GM23248 (cell line): ENCODE results near the gene CCDC150. TPM values are rescaled to one million over a fixed set of nuclear protein-coding genes. Genes with fewer than 3 reads are reported as not detected.
A peak's percentile ranks its signal among the peaks of the same experiment; 100 is the strongest.
"Not testable (repeated sequence)": the region's sequence is repeated elsewhere in the genome, so short reads cannot be mapped to it uniquely, and the experiment has no call there.

ENCODE experiments used
- DNase-seq: peaks from one replicate; pipeline ENCODE4 v3.0.0-alpha.2; 2015
- H2AFZ ChIP-seq: fragments of 200-600 bp; sonication (generic); 2 replicates; pipeline ENCODE4 v1.6.1; 2016; ENCODE audit warnings: antibody characterized with exemption
- H3F3A ChIP-seq: fragments of 200-600 bp; sonication (generic); 2 replicates; pipeline ENCODE4 v1.6.1; 2016; ENCODE audit warnings: mild to moderate bottlenecking, antibody characterized with exemption, mixed run types; ENCODE audit not compliant: insufficient read depth
- H3K27ac ChIP-seq: fragments of 200-600 bp; sonication (generic); 2 replicates; pipeline ENCODE4 v1.5.1; 2016; ENCODE audit warnings: mild to moderate bottlenecking
- H3K27me3 ChIP-seq: fragments of 200-600 bp; sonication (generic); replicated peaks from 2 replicates; pipeline ENCODE4 v1.6.1; 2016; ENCODE audit warnings: mild to moderate bottlenecking; ENCODE audit not compliant: insufficient read depth
- H3K36me3 ChIP-seq: fragments of 200-600 bp; sonication (generic); 2 replicates; pipeline ENCODE4 v1.6.1; 2016; ENCODE audit warnings: low read depth, mild to moderate bottlenecking
- H3K4me1 ChIP-seq: fragments of 200-600 bp; sonication (generic); 2 replicates; pipeline ENCODE4 v1.6.1; 2016; ENCODE audit warnings: mild to moderate bottlenecking; ENCODE audit not compliant: insufficient read depth
- H3K4me2 ChIP-seq: fragments of 200-600 bp; sonication (generic); one replicate; pipeline ENCODE4 v1.6.1; 2016; ENCODE audit warnings: mild to moderate bottlenecking; ENCODE audit not compliant: unreplicated experiment
- H3K4me3 ChIP-seq: fragments of 200-600 bp; sonication (generic); 2 replicates; pipeline ENCODE4 v1.5.1; 2016; ENCODE audit warnings: mild to moderate bottlenecking
- H3K79me2 ChIP-seq: fragments of 200-600 bp; sonication (generic); 2 replicates; pipeline ENCODE4 v1.6.1; 2016; ENCODE audit warnings: mild to moderate bottlenecking; ENCODE audit not compliant: insufficient read depth
- H3K9ac ChIP-seq: fragments of 200-600 bp; sonication (generic); 2 replicates; pipeline ENCODE4 v1.6.1; 2016; ENCODE audit warnings: mild to moderate bottlenecking
- H3K9me2 ChIP-seq: fragments of 200-600 bp; sonication (generic); 2 replicates; pipeline ENCODE4 v1.6.1; 2016; ENCODE audit warnings: mixed run types, mild to moderate bottlenecking, moderate library complexity; ENCODE audit not compliant: insufficient read depth
- H3K9me3 ChIP-seq: fragments of 200-600 bp; sonication (generic); one replicate; pipeline ENCODE4 v1.6.1; 2017; ENCODE audit warnings: low read depth
- H4K20me1 ChIP-seq: fragments of 200-600 bp; sonication (generic); 2 replicates; pipeline ENCODE4 v1.6.0; 2016; ENCODE audit not compliant: insufficient read depth
- EZH2 ChIP-seq: fragments of 200-600 bp; sonication (generic); IDR thresholded peaks from 2 replicates; pipeline ENCODE4 v1.6.1; 2018; ENCODE audit warnings: antibody characterized with exemption, mild to moderate bottlenecking; ENCODE audit not compliant: insufficient read depth, poor library complexity, severe bottlenecking
- EZH2phosphoT487 ChIP-seq: fragments of 200-600 bp; sonication (generic); IDR thresholded peaks from 2 replicates; pipeline ENCODE4 v1.6.1; 2018; ENCODE audit warnings: antibody characterized with exemption, moderate library complexity, mild to moderate bottlenecking, low read depth; ENCODE audit not compliant: insufficient read depth
- WGBS, 2 experiments: methylation state at CpG; one replicate each; pipeline ENCODE4 v1.1.6; 2015 to 2017; ENCODE audit warnings: low lambda C conversion rate in 2 of 2, low coverage in 1 of 2; ENCODE audit errors: missing lambda C conversion rate in 2 of 2; 5-methylcytosine and 5-hydroxymethylcytosine counted together
- in situ Hi-C: fragments of 300-500 bp; cut with MboI; formaldehyde crosslinking; loops from 2 replicates; pipeline ENCODE4 v1.15.0; 2020
- polyA plus RNA-seq: library from polyadenylated mRNA; unstranded; fragments of >200 nt; fragmentation: Nextera tagmentation; extraction: Ambion mirVana; gene quantifications from 2 replicates; pipeline ENCODE4 v1.2.1, GENCODE V29; 2016
- total RNA-seq: library from RNA; depleted of rRNA; stranded (reverse); fragments of >200 nt; shearing (Covaris generic); gene quantifications from 2 replicates; pipeline ENCODE4 v1.2.3, GENCODE V29; 2014

CCDC150 gene
- total and polyA plus RNA-seq, 2 experiments from 2014 or later: 0.65 to 2.1 TPM

GRCh38 chr2:196606516-196606915 lies 33.0 kb upstream of the CCDC150 start:
- no peaks in the 10 kb centered on the region for H3K79me2 ChIP-seq

GRCh38 chr2:196607073-196607472 lies 32.4 kb upstream of the CCDC150 start:
- peak; percentile 21 for DNase-seq
- Histone ChIP-seq H3F3A (peaks cover 9% of the 10 kb centered on the region), H3K9ac (no peak overlapping the region), H2AFZ (peak overlapping the region; percentile 66), H3K36me3 (no peaks in the 10 kb centered on the region), H3K4me2 (peak overlapping the region; percentile 32), H3K9me3 (no peaks in the 10 kb centered on the region), H3K27me3 (no peaks in the 10 kb centered on the region), H3K4me1 (peaks cover 26% of the 10 kb centered on the region), H3K4me3 (no peak overlapping the region), H3K27ac (peak overlapping the region; percentile 53), H4K20me1 (no peaks in the 10 kb centered on the region), H3K79me2 (no peaks in the 10 kb centered on the region), H3K9me2 (no peaks in the 10 kb centered on the region)
- WGBS, 2 experiments: 22 to 23% methylated on average over 3 of the region's 3 CpGs
- TF ChIP-seq EZH2 (no peak), EZH2phosphoT487 (no peak)
- in situ Hi-C loops: no loop called here

More at GRCh38 chr2:196606516-196606915, 33.0 kb upstream of the CCDC150 start:
- no peak for DNase-seq
- Histone ChIP-seq H3K4me3 (no peak overlapping the region), H4K20me1 (no peaks in the 10 kb centered on the region), H3K27me3 (no peaks in the 10 kb centered on the region), H3F3A (peaks cover 14% of the 10 kb centered on the region), H3K9me3 (no peaks in the 10 kb centered on the region), H3K9me2 (no peaks in the 10 kb centered on the region), H2AFZ (no peak overlapping the region; the same call in 1 of the 2 replicates), H3K27ac (peak overlapping the region; percentile 53; the same call in 1 of the 2 replicates), H3K9ac (no peak overlapping the region), H3K36me3 (no peaks in the 10 kb centered on the region), H3K4me1 (peaks cover 31% of the 10 kb centered on the region), H3K4me2 (no peak overlapping the region)
- in situ Hi-C loops: no loop called here
- TF ChIP-seq EZH2: no peak
- TF ChIP-seq EZH2phosphoT487: no peak
- 95 to 97% methylated on average over 3 of the region's 3 CpGs for WGBS, 2 experiments

- H3K4me3 ChIP-seq, in situ Hi-C loops, H3K9me3 ChIP-seq, H3K9ac ChIP-seq, H3F3A ChIP-seq, H3K9me2 ChIP-seq, H3K27me3 ChIP-seq, H4K20me1 ChIP-seq, H3K79me2 ChIP-seq, H3K36me3 ChIP-seq: not testable (repeated sequence)
- DNase-seq: peak; percentile 64
- H3K4me1 ChIP-seq: peaks cover 21% of the 10 kb centered on the region
- peak overlapping the region; percentile 32 for H2AFZ ChIP-seq
- 26 to 28% methylated on average over 5 of the region's 5 CpGs for WGBS, 2 experiments
- peak overlapping the region; percentile 53 for H3K27ac ChIP-seq
- peak overlapping the region; percentile 32 for H3K4me2 ChIP-seq
These were observed 31.6 kb upstream of the CCDC150 start for GRCh38 chr2:196607896-196608295.

- Histone ChIP-seq H3K36me3 (no peaks in the 10 kb centered on the region), H3K27ac (no peak overlapping the region), H3K9me2 (no peaks in the 10 kb centered on the region), H3K4me1 (peaks cover 21% of the 10 kb centered on the region), H3K9ac (no peak overlapping the region), H3K27me3 (no peaks in the 10 kb centered on the region), H3K4me2 (no peak overlapping the region), H3K79me2 (no peaks in the 10 kb centered on the region), H3F3A (peaks cover 4% of the 10 kb centered on the region; the same call in 1 of the 2 replicates), H3K4me3 (no peak overlapping the region), H4K20me1 (no peaks in the 10 kb centered on the region), H3K9me3 (no peaks in the 10 kb centered on the region), H2AFZ (no peak overlapping the region)
- in situ Hi-C loops: no loop called here
- no peak for DNase-seq
- WGBS, 2 experiments: 95 to 96% methylated on average over 2 of the region's 2 CpGs
- TF ChIP-seq EZH2phosphoT487 (no peak), EZH2 (no peak)
These were observed 29.7 kb upstream of the CCDC150 start for GRCh38 chr2:196609806-196610205.

GRCh38 chr2:196610796-196611195 lies 28.7 kb upstream of the CCDC150 start:
- H3K4me3 ChIP-seq: no peak overlapping the region
- H3K27ac ChIP-seq: no peak overlapping the region
- H3K36me3 ChIP-seq: no peaks in the 10 kb centered on the region
- 47 to 48% methylated on average over 3 of the region's 3 CpGs for WGBS, 2 experiments
- H2AFZ ChIP-seq: no peak overlapping the region
- no peaks in the 10 kb centered on the region for H3K27me3 ChIP-seq
- in situ Hi-C loops: no loop called here
- peaks cover 4% of the 10 kb centered on the region; the same call in 1 of the 2 replicates for H3F3A ChIP-seq
- H3K9me3 ChIP-seq: no peaks in the 10 kb centered on the region
- no peaks in the 10 kb centered on the region for H3K79me2 ChIP-seq
- no peak overlapping the region for H3K9ac ChIP-seq
- no peak overlapping the region for H3K4me2 ChIP-seq
- TF ChIP-seq EZH2phosphoT487: no peak
- no peak for TF ChIP-seq EZH2
- no peaks in the 10 kb centered on the region for H4K20me1 ChIP-seq
- H3K4me1 ChIP-seq: peaks cover 21% of the 10 kb centered on the region
- DNase-seq: no peak
- H3K9me2 ChIP-seq: no peaks in the 10 kb centered on the region
